GM21576 (cell line): ENCODE measurements around the gene GRIN2A.

Experiments
- ATAC-seq: cut with Tn5 transposase; IDR thresholded peaks from one replicate; pipeline ENCODE4 v1.9.1; 2021; ENCODE audit warnings: mild to moderate bottlenecking, moderate library complexity; ENCODE audit not compliant: unreplicated experiment

The GRIN2A gene

GRCh38 chr16:10090816-10091215 lies 91.4 kb downstream of the GRIN2A start:
- no peak for ATAC-seq

- no peak for ATAC-seq
Observed at GRCh38 chr16:10088380-10088793, 93.8 kb downstream of the GRIN2A start.

- ATAC-seq = no peak
Observed at GRCh38 chr16:10087151-10087550, 95.1 kb downstream of the GRIN2A start.

- ATAC-seq = no peak
Observed at GRCh38 chr16:10086620-10087019, 95.6 kb downstream of the GRIN2A start.

GRCh38 chr16:10085078-10085798 lies 97.0 kb downstream of the GRIN2A start:
- no peak for ATAC-seq

GRCh38 chr16:10083301-10083700 lies 98.9 kb downstream of the GRIN2A start:
- ATAC-seq = no peak

- ATAC-seq = no peak
Observed at GRCh38 chr16:10081201-10081940, 100.9 kb downstream of the GRIN2A start.

- no peak for ATAC-seq
Observed at GRCh38 chr16:10080051-10080772, 102.0 kb downstream of the GRIN2A start.

GRCh38 chr16:10078541-10078949 lies 103.7 kb downstream of the GRIN2A start:
- ATAC-seq = no peak

- ATAC-seq = no peak
Observed at GRCh38 chr16:10077861-10078260, 104.4 kb downstream of the GRIN2A start.

- ATAC-seq = no peak
Observed at GRCh38 chr16:10076037-10076436, 106.2 kb downstream of the GRIN2A start.

- ATAC-seq = no peak
Observed at GRCh38 chr16:10070591-10070990, 111.6 kb downstream of the GRIN2A start.

- no peak for ATAC-seq
Observed at GRCh38 chr16:10069374-10069773, 112.9 kb downstream of the GRIN2A start.

- no peak for ATAC-seq
Observed at GRCh38 chr16:10067835-10068234, 114.4 kb downstream of the GRIN2A start.

GRCh38 chr16:10067406-10067805 lies 114.8 kb downstream of the GRIN2A start:
- ATAC-seq = no peak

GRCh38 chr16:10065019-10065418 lies 117.2 kb downstream of the GRIN2A start:
- no peak for ATAC-seq

- ATAC-seq = no peak
Observed at GRCh38 chr16:10048850-10049249, 133.4 kb downstream of the GRIN2A start.

GRCh38 chr16:10045947-10046346 lies 136.3 kb downstream of the GRIN2A start:
- ATAC-seq = no peak

- ATAC-seq = no peak
Observed at GRCh38 chr16:10045291-10045775, 136.9 kb downstream of the GRIN2A start.

GRCh38 chr16:10040136-10041080 lies 141.8 kb downstream of the GRIN2A start:
- no peak for ATAC-seq
